ENCODE results near the gene KLK1.
A peak's percentile ranks its signal among the peaks of the same experiment; 100 is the strongest.
"Not testable (repeated sequence)": the region's sequence is repeated elsewhere in the genome, so short reads cannot be mapped to it uniquely, and the experiment has no call there.

The KLK1 gene

DNA sequence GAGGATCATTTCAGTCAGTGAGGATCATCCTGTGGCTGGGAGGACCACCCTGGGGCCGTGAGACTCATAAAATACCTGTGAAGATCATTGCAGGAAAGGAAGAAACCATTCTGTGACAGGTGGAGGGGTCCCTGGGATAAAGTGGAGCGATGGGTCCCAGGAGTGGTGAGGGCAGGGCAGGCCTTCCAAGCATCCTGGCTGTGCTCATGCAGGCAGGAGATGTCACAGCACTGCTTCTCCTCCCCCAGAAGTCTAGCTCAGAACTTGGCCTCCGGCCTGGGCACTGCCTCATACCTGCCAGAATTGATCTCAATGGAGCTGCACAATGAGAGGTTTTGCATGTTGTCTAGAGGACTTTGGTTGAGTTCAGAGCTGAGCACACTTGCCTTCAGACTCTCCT, 11.1 kb downstream of the KLK1 start:
- DNase-seq = no peak

DNA sequence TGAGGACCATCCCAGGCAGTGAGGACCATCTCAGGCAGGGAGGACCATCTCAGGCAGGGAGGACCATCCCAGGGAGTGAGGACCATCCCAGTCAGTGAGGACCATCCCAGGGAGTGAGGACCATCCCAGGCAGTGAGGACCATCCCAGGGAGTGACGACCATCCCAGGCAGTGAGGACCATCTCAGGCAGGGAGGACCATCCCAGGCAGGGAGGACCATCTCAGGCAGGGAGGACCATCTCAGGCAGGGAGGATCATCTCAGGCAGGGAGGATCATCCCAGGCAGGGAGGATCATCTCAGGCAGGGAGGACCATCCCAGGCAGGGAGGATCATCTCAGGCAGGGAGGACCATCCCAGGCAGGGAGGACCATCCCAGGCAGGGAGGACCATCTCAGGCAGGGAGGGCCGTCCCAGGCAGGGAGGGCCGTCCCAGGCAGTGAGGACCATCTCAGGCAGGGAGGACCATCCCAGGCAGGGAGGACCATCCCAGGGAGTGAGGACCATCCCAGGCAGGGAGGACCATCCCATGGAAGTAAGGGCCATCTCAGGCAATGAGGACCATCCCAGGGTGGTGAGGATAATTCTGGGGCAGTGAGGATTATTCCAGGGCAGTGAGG, 11.9 kb downstream of the KLK1 start:
- not testable (repeated sequence) for DNase-seq

DNA sequence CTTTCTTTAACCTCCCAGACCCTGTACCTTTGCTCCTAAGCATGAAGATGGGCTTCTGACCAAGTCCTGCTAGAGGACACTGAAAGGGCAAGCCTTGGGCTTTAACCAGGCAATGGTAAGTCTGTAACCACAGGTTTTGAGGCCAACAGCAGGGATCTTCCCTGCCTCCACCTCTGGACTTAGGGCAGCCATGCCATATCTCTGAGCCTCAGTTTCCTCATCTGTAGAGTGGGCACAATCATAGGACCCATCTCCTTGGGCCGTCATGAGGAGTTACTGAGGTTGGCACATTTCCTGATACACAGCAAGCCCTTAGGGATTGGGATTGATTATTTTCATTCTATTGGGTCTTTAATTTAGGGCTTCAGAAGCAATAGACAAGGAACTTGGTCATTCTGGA, 14.7 kb downstream of the KLK1 start:
- DNase-seq = no peak

DNA sequence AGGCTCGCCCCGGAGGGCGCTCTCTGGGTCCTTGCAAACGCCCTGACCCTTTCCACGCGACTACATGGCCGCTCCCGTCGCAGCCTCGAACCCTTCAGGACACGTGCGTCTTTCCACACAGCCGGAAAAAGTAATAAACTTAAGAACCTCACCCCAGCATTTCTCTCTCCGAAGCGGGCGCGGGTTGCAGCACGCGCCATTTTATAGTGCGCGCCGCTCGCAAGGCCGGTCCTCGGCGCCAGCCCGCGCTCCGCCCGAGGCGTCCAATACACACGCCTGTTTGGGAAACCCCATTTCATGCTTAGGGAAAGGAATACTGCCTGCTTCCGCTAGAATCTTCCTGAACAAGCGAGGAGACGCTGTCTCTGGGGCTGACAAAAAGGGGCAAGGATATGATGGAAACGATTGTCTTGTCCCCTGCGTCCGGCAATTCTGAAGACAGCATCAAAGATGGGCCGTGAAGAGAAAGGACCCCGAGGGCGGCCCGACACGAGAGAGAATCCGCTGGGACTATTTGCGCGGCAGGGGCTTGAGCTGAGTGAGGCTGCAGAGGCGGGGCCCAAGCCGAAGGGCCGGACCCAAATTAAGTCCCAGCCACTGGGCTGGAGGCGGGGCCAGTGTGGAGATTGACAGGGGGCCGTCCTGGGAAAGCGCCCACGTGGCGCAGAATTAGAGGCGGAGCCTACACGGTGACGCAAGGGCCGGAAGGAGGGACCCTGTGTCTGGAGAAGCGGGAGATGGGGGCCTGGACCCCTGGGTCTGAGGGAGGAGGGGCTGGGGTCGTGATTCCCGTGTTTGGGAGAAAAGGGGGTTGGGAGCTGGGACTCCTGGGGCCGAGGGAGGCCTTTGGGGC, 18.9 kb downstream of the KLK1 start:
- DNase-seq = peak; percentile 90

DNA sequence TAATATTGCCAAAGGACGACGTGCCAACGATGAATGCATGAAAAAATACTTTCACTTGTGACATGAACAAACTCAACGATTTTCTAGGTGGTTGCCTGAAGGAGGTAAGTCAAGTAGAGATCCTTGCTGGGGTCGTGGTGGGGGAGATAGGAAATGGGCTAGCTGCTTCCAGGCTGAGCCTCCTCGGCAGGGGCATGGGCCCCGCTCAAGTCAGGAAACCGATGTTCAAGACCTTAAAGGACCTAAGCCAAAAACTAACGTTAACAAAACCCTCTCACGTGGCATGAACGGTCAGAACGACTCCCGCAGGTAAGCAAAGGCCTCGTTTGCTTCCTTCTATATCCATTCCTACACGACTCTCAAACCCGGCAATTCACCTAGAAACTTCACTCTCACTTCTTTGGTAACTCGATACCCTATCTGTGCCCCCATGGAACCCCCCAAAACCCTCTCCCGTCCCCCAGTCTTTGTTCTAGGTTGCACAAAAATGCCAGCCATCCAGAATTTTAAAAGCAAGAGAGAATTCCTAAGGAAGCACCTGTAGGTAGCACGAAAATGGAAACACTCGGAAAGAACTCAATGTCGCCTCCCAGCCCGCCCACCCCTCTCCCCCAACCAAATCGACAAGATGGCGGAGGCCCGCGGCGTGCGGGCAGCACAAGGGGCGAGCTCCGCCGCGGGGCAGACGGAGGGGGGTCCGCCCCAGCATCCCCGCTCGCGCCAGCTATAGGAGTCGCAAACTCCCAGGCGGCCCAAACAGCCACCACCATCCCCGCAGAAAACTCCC, 19.8 kb downstream of the KLK1 start:
- DNase-seq = no peak

DNA sequence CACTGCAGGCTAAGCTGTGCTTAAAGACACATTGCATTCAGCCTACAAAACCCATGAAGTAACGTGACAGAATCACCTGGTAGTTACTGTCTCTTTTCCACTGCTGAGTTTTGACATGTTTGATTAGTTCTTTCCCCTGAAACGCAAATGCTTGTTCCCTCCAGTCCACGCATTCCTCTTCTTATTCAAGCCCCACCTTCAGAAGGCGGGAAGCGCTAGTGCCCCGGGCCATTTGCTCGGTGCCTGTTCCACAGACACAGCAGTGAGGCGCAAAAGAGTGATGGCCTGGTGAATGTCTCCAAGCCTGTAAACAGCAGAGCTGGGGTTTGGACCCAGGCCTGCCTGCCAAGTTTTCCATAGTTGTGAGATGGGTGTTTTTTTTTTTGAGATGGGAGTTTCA, 22.5 kb downstream of the KLK1 start:
- DNase-seq = no peak

DNA sequence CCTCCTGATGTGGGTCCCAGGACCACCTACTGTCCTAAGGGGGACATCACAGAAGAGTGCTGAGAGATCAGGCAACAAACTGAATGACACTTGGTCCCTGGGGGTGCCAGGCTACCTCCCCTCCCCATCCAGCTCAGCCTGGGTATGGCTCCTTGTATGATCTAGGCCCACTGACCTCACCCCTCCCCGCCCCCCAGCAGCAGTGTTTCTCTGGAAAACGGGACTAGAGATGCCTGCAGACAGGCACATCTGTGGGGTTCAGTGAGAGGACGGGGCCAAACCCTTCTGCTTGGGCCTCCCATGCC, 24.1 kb downstream of the KLK1 start:
- no peak for DNase-seq

DNA sequence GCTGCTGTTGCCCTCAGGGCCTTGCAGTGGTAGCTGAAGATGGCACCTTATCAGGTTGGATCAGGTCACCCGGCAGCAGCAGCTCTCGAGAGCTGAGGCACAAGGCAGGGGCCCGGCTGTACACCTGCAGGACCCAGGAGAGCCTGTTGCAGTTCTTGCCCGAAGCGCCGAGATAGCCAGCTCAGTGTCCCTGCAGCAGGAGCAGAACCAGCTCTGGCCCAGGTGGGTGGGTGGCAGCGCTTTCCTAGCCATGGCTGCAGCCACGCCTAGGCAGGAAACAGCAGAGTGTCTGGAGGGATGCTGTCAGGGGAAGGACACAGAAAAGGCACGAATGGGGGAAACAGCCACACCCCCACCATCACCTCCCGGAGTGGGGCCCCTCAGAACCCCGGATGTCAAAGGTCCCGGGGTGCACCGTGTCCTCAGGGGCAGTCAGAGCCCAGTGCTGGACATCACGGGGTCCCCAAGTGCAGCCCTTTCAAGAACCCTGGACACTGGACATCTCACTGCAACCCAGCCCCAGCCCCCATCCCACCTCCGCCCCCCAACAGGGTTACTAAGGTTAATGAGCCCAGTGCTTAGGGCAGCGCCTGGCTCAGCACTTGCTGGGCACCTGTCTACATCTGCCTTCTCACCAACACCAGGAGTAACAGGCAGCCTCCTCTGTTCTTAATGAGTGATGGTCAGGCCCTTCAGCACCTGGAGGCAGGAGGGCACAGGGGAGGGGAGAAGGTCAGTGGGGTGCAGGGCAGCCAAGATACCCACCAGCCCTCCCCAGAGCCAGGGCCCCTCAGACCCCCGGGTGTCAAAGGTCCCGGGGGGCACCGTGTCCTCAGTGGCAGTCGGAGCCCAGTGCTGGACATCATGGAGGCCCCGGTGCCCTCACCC, 24.7 kb downstream of the KLK1 start:
- no peak for DNase-seq

DNA sequence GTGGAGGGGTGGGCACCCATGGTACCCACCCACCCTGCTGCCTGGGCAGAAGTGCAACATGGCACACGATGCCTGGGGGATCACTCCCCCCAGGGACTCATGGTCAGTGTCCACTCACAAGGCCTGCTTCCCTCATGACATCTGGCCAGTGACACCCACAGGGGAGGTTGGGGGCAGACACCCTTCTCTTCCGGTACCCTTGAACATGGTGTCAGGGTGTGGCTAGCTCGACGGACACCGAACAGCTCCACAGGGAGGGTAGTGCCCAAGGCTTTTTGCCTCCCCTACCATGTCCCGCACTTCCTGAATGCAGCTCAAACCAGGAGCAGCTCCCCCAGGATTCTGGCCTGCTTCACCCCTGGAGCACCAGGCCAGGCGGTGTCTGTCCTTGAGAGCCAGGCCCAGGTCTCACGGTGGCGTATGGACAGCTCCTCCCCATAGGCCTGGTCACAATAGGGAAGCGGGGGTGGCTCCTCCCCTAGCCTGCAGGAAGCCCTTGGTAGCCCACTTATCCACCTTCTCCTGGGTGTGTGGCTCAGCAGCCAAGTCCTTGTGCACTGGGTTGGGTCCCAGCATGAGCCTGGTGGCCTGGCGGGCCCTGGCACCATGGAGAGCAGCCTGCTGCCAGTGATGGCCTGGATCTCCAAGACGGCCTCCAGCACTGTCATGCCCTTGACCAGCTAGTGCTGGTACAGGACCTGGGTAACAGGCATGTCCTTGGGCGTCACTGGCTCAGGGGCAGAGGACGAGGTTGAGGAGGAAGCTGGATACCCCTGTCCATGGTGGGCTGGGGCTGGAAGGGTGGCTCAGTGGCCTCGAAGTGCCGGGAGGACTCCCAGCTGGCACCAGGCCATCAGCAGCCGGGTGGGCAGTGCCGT, 25.6 kb downstream of the KLK1 start:
- no peak for DNase-seq

DNA sequence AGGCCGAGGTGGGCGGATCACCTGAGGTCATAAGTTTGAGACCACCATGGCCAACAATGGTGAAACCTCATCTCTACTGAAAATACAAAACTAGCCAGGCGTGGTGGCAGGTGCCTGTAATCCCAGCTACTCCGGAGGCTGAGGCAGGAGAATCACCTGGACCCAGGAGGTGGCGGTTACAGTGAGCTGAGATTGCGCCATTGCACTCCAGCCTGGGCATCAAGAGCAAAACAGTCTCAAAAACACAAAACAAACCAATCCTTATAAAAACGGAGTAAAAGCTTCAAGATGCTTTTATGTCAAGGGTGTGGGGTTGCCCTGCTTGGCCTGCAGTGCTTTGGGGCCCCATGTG, 26.2 kb downstream of the KLK1 start:
- DNase-seq = no peak

DNA sequence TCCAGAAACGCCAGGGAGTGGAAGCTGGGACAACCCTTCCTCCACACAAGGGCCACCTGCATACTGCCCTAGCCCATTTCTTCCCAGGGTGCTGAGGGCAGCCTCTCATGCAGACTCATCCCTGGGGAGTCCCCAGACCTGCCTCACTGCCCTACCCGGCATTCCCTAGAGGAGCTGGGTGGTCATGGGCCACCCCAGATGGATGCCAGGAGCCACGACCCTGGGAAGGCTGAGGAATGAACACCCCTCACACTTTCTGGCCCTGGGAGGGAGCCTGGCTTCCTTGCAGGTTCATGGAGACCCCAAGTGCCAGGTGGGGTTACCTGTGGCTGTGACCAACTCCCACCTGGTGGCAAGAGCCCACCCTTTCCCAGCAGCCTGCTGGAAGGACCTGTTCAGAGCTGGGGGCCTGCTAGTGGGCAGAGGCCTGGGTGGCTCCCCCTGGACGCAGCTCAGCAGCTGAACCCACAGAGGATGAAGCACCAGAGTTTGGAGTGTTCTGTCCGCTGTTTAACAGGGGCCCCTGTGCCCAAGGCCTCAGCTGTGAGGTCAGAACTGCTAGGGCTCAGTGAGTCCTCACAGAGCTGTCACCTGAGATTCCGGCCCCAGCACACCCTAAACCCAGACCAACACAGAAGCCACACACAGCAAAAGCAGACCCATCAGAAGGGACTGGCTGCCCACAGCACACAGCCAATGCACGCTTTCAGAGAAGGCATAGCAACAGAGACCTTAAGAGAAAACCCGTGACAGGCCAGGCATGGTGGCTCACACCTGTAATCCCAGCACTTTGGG, 26.8 kb downstream of the KLK1 start:
- DNase-seq = no peak

DNA sequence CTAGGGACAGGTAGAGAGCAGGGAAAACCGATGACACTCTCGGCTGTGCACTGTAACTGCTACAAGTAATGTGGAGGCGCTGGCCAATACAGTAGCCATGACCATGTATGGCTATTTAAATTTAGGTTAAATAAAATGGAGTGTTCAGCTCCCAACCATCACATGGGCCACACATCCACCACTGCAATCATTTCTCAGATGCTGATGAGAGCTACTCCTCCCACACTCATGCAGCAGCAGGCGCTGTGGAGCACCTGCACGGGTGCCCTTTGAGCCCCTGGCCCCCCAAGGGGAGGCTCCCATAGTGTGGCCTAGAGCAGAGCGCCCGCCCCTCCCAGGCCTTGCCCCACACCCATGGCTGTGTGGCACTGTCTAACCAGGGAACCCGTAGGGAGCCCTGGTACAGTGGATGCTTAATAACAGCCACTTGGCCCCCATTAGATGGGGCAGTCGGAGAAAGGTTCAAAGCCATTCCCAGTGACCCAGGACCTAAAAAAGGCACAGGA, 27.4 kb downstream of the KLK1 start:
- DNase-seq = no peak

DNA sequence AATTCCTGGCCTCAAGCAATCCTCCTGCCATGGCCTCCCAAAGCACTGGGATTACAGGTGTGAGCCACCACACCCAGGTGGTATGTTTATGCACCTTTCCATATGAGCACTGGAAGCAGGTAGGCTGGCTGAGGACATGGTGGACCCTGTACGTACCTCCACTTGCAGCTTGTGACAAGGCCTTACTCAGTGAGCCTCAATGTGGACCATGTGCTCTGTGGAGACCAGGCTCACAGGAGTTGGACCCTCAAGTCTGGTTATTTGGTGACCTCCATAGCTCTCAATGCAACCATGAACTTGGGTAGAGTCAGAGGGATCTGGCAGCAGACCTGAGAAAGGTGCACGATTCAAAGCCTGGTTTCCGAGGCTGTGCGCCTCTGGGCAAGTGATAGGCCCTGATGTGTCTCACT, 27.9 kb downstream of the KLK1 start:
- DNase-seq = no peak

DNA sequence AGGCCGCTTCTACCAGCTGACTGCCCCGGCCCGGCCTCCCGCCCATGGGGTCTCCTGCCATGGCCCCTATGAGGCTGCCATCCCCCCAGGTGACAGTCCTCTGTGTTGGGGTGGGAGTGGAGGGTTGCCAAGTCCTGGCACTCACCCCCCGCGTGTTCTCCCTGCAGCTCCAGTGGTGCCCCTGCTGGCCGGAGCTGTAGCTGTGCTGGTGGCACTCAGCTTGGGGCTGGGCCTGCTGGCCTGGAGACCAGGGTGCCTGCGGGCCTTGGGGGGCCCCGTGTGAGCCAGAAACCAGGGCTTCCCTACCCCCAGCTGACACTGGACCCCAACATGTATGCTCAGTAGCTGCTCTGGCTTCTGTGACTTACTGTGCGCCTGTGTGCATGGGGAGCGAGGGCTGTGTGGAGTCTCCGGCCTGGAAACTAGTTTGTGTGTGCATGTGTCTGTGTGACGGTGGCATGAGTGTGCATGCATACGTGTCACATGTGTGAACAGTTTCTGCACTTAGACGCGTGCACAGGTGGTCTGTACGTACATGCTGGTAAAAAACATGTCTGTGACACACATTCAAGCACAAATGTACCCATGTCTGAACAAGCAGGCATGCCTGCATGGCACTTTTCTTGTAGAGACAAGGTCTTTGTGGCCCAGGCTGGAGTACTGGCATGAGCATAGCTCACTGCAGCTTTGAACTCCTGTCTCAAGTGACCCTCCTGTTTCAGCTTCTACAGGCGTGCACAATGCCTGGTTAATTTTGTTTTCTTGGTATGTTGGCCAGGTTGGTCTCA, 28.5 kb downstream of the KLK1 start:
- no peak for DNase-seq

DNA sequence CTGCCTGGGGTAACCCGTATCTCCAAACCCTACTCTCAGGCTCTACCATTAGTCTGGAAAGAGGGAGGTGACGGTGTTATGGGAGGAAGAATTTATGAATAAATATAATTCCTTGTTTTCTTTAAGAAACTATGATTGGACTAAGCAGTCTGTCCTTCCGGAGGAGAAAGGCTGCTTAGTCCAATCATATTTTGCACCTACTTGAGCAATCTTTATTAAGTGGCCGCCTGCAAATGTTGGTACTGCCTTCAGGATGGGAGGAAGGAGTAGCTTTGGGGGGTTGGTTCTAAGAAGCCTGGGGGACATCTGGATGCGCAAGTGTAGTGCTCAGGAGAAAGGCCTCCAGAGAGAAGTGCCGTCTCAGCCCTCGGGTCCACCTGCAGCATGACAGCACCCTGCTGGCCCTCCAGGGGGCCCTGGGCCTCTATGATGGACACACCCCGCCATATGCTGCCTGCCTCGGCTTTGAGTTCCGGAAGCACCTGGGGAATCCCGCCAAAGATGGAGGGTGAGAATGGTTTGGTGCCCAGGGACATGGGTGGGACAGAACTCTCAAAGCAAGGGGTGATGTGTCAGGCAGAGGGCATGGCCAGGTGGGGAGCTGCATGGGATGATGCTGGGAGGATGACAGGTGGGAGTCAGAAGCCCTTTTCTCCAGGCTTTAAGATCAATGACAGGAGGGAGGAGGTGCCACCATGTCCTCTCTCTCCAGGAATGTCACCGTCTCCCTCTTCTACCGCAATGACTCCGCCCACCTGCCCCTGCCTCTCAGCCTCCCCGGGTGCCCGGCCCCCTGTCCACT, 29.3 kb downstream of the KLK1 start:
- DNase-seq = no peak

DNA sequence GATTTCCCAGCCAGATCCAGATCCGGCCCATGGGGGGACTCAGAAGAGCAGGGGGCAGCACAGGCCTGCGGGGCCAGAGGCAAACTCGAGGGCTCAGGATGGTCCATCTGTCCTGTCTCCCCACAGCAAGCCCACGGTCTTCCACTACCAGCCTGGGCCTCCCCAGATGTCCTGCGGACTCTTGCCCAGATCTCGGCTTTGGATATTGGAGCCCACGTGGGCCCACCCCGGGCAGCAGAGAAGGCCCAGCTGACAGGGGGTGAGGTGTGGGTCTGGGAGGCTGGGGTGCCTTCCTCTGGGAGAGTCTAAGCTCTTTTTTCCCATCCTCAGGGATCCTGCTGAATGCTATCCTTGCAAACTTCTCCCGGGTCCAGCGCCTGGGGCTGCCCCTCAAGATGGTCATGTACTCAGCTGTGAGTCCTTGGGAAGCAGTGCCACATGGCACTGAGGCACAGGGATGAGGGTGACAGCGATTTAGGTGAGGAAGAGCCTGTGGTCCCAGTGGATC, 30.0 kb downstream of the KLK1 start:
- DNase-seq = no peak

DNA sequence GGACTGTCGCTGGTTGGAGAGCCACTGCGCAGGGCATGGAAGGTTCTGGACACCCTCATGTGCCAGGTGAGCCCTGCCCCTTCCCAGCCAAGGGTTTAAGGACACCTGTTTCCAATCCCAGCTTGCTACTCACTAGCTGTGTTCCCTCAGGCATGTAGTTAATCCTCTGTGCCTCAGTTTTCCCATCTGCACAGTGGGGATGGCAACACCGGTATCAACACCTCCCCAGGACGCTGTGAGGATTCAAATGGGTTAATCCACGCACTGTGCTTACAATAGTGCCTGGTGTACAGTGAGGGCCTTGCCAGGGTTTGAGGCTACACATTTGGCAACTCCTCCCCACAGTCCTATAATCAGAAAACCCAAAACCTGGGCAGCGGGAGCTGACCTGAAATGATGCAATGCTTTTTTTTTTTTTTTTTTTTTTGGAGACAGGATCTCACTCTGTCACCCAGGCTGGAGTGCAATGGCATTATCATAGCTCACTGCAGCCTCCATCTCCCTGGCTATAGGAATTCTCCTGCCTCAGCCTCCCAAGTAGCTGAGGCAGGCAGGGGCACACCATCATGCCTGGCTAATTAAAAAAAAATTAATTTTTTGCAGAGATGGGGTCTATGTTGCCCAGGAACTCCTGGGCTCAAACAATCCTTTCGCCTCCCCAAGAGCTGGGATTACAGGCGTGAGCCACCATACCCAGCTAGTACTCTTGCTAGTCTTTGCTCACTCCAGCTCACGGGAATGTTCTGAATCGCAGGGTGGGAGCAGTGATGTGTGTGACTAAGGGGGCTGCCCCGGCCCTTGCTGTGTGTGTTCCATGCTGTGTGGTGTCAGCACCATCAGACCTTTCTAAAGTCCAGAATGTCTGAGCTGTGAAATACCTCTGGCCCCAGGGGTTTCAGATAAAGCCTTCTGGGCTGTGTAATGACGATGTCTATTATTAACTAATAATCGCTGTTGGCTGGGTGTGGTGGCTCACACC, 31.0 kb downstream of the KLK1 start:
- no peak for DNase-seq
